Lower lobe of right lung (tissue), 2 donors: ENCODE results near the gene DPF3. TPM values are rescaled to one million over a fixed set of nuclear protein-coding genes. Genes with fewer than 3 reads are reported as not detected.

ENCODE experiments used
- ATAC-seq, 2 donors: fragments of 200-7000 bp; cut with Tn5 transposase; one replicate each; pipeline ENCODE4 v1.9.1; 2020 to 2022; ENCODE audit warnings: mild to moderate bottlenecking in 2 of 2, moderate library complexity in 2 of 2
- DNase-seq: peaks from one replicate; pipeline ENCODE4 v3.0.0-alpha.2; 2020
- H3K27ac ChIP-seq: fragments of 200-600 bp; one replicate; pipeline ENCODE4 v1.8.0; 2022
- H3K27me3 ChIP-seq: fragments of 200-600 bp; one replicate; pipeline ENCODE4 v1.8.0; 2022; ENCODE audit warnings: low read depth
- H3K36me3 ChIP-seq: fragments of 200-600 bp; one replicate; pipeline ENCODE4 v1.8.0; 2022; ENCODE audit warnings: mild to moderate bottlenecking
- H3K4me1 ChIP-seq: fragments of 200-600 bp; one replicate; pipeline ENCODE4 v1.8.0; 2022
- H3K4me3 ChIP-seq: fragments of 200-600 bp; one replicate; pipeline ENCODE4 v1.8.0; 2022; ENCODE audit warnings: mild to moderate bottlenecking
- H3K9me3 ChIP-seq: fragments of 200-600 bp; one replicate; pipeline ENCODE4 v1.8.0; 2022
- CTCF ChIP-seq: fragments of 200-600 bp; IDR thresholded peaks from one replicate; pipeline ENCODE4 v1.8.0; 2022; ENCODE audit warnings: antibody characterized with exemption, mild to moderate bottlenecking
- intact Hi-C: fragments of 100-400 bp; cut with DNase I; formaldehyde crosslinking; loops from one replicate; pipeline ENCODE4 v1.11.0; 2022
- total RNA-seq: library from RNA; stranded (reverse); fragmentation: NEBNext Ultra II Directional; extraction: Animal tissue kit (Norgen Biotek cat#: 25700); gene quantifications from one replicate; pipeline ENCODE4 v1.2.1, GENCODE V29; 2021
- donor health status: DM: no; HTN: yes; CAD: no; lungs with severe emphysema.

Gene DPF3
- total RNA-seq, 1 donor from 2014 or later, result 0.59 TPM

GRCh38 chr14:72613975-72614319, 280.0 kb downstream of the DPF3 start:
- Histone ChIP-seq H3K9me3 (no peaks in the 10 kb centered on the region), H3K4me1 (no peaks in the 10 kb centered on the region), H3K4me3 (no peak overlapping the region), H3K27me3 (no peaks in the 10 kb centered on the region), H3K36me3 (no peaks in the 10 kb centered on the region), H3K27ac (no peak overlapping the region)
- intact Hi-C loops, result no loop called here
- no peak for DNase-seq
- no peak for TF ChIP-seq CTCF
- ATAC-seq, result no peak

- intact Hi-C loops, result no loop called here
- ATAC-seq (no peak), DNase-seq (no peak)
- TF ChIP-seq CTCF, result no peak
- H3K4me1 ChIP-seq, result no peaks in the 10 kb centered on the region
- H3K27ac ChIP-seq, result no peak overlapping the region
- H3K27me3 ChIP-seq, result no peaks in the 10 kb centered on the region
- no peak overlapping the region for H3K4me3 ChIP-seq
- H3K9me3 ChIP-seq, result no peaks in the 10 kb centered on the region
- no peaks in the 10 kb centered on the region for H3K36me3 ChIP-seq
Measured at GRCh38 chr14:72613231-72613974, 280.5 kb downstream of the DPF3 start.

GRCh38 chr14:72612041-72612440, 281.9 kb downstream of the DPF3 start:
- intact Hi-C loops, result no loop called here
- Histone ChIP-seq H3K36me3 (no peaks in the 10 kb centered on the region), H3K4me3 (no peak overlapping the region), H3K4me1 (no peaks in the 10 kb centered on the region), H3K27me3 (no peaks in the 10 kb centered on the region), H3K27ac (no peak overlapping the region), H3K9me3 (no peaks in the 10 kb centered on the region)
- TF ChIP-seq CTCF, result no peak
- ATAC-seq (no peak), DNase-seq (no peak)

- intact Hi-C loops, result no loop called here
- Histone ChIP-seq H3K4me3 (no peak overlapping the region), H3K4me1 (no peaks in the 10 kb centered on the region), H3K9me3 (no peaks in the 10 kb centered on the region), H3K36me3 (no peaks in the 10 kb centered on the region), H3K27me3 (no peaks in the 10 kb centered on the region), H3K27ac (no peak overlapping the region)
- no peak for DNase-seq
- no peak for ATAC-seq
- TF ChIP-seq CTCF, result no peak
Measured at GRCh38 chr14:72611506-72611905, 282.4 kb downstream of the DPF3 start.

GRCh38 chr14:72610831-72611200, 283.1 kb downstream of the DPF3 start:
- Histone ChIP-seq H3K4me3 (no peak overlapping the region), H3K9me3 (no peaks in the 10 kb centered on the region), H3K27ac (no peak overlapping the region), H3K36me3 (no peaks in the 10 kb centered on the region), H3K4me1 (no peaks in the 10 kb centered on the region), H3K27me3 (no peaks in the 10 kb centered on the region)
- intact Hi-C loops, result no loop called here
- DNase-seq (no peak), ATAC-seq (no peak)
- TF ChIP-seq CTCF, result no peak
